ENCODE measurements around the gene TMEM132D.

Gene TMEM132D

DNA sequence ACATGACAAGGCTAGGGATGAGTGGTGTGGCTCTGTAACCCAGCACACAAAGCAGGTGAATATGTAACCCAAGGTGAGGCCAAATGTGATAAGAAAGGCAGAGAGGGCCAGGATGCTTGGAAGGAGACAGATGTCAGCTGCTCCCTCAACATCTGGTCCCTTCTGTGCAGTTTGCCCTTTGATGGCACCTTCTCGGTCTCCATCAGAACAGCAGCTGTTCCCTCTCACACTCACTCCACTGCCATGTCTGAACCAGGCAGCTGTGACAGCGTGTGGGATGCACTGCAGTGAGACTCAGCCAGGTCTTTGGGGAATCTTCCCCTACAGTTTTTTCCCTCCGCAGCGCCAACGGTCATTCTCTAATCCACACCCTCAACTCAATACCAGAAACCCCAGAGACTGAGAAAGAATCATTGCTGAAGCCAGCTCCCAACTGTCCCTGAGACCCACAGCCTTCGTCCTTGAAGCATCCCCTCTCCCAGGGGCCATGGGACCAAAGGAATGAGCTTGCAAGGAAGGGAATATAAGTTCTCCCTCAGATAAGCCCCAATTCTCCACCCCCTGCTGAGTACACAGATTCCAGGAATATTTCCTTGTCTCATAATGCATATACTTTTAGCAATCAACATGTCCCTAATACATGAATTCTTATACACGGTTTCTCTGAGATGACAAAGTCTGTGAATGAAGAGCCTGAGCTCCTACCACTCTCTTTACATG is 820.5 kb downstream of the TMEM132D start:
- TF ChIP-seq, protein P1, sequence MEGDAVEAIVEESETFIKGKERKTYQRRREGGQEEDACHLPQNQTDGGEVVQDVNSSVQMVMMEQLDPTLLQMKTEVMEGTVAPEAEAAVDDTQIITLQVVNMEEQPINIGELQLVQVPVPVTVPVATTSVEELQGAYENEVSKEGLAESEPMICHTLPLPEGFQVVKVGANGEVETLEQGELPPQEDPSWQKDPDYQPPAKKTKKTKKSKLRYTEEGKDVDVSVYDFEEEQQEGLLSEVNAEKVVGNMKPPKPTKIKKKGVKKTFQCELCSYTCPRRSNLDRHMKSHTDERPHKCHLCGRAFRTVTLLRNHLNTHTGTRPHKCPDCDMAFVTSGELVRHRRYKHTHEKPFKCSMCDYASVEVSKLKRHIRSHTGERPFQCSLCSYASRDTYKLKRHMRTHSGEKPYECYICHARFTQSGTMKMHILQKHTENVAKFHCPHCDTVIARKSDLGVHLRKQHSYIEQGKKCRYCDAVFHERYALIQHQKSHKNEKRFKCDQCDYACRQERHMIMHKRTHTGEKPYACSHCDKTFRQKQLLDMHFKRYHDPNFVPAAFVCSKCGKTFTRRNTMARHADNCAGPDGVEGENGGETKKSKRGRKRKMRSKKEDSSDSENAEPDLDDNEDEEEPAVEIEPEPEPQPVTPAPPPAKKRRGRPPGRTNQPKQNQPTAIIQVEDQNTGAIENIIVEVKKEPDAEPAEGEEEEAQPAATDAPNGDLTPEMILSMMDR (IDR thresholded peaks at IDR 0.05; ENCODE audit: low read depth, low read length), result no peak
- H3K4me3 ChIP-seq (replicated peaks in 1 of 2; ENCODE audit: low read depth in 2 of 2, low read length in 2 of 2), result no peak overlapping the region
- no peak for DNase-seq (ENCODE audit: low read depth in 2 of 2)

GRCh38 chr12:129082441-129082840 is 821.4 kb downstream of the TMEM132D start:
- DNase-seq (ENCODE audit: low read depth in 2 of 2), result no peak
- H3K4me3 ChIP-seq (replicated peaks in 1 of 2; ENCODE audit: low read depth in 2 of 2, low read length in 2 of 2), result no peak overlapping the region
- TF ChIP-seq, protein P1 (IDR thresholded peaks at IDR 0.05; ENCODE audit: low read depth, low read length), result no peak

- TF ChIP-seq, protein P1 (IDR thresholded peaks at IDR 0.05; ENCODE audit: low read depth, low read length), result no peak
- DNase-seq (ENCODE audit: low read depth in 2 of 2), result no peak
- no peak overlapping the region for H3K4me3 ChIP-seq (replicated peaks in 1 of 2; ENCODE audit: low read depth in 2 of 2, low read length in 2 of 2)
These were observed 822.0 kb downstream of the TMEM132D start for GRCh38 chr12:129081755-129082250.

DNA sequence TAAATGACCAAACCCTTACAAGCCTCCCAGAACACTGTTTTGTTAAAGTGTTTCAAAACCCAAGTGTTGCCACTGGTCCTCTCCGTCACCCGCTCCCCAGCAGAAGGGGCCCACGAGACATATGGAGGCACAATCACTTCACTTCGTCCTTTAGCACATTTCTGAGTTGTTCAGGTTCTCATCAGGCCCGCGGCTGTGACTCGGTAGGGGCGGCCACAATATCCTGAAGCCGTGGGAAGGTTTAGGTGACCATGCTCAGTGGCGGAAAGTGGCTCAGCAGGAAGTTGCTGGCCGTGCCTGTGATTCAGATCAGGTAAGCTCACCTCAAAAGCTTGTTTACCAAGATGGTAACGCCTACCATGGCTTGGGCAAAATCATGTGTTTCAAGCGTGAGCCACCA is 823.0 kb downstream of the TMEM132D start:
- H3K4me3 ChIP-seq (replicated peaks in 1 of 2; ENCODE audit: low read depth in 2 of 2, low read length in 2 of 2), result no peak overlapping the region
- no peak for DNase-seq (ENCODE audit: low read depth in 2 of 2)
- TF ChIP-seq, protein P1 (IDR thresholded peaks at IDR 0.05; ENCODE audit: low read depth, low read length), result no peak

- no peak for DNase-seq (ENCODE audit: low read depth in 2 of 2)
- TF ChIP-seq, protein P1 (IDR thresholded peaks at IDR 0.05; ENCODE audit: low read depth, low read length), result no peak
- no peak overlapping the region for H3K4me3 ChIP-seq (replicated peaks in 1 of 2; ENCODE audit: low read depth in 2 of 2, low read length in 2 of 2)
These were observed 823.4 kb downstream of the TMEM132D start for GRCh38 chr12:129080391-129080790.

DNA sequence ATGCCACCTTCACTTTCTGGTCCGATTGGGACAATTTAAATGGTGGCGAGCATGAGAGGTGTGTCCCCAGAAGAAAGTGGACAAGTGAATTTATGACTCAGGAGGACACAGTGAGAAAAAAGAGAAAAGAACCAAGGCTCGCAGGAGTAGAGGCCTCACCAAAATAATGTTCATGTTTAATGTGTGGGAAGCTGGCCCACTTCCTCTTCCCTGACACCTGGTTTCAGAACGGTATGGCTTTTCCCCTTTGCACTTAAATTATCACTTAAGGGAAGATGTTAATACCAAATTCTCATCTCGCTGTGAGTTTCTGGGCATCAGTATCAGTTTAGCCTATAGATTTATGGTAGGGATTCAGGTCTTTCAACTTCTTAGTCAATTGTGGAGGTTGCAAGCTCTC is 824.1 kb downstream of the TMEM132D start:
- no peak for DNase-seq (ENCODE audit: low read depth in 2 of 2)
- TF ChIP-seq, protein P1 (IDR thresholded peaks at IDR 0.05; ENCODE audit: low read depth, low read length), result no peak
- no peak overlapping the region for H3K4me3 ChIP-seq (replicated peaks in 1 of 2; ENCODE audit: low read depth in 2 of 2, low read length in 2 of 2)
